ENCODE measurements around the gene CFD. TPM values are rescaled to one million over a fixed set of nuclear protein-coding genes. Genes with fewer than 3 reads are reported as not detected.

CFD gene
- total RNA-seq: 6.3 TPM
- 40.0 TPM for polyA plus RNA-seq
- long read RNA-seq, donor 1: 0 reads
- long read RNA-seq, donor 2, partial matches to known transcripts: 0 of 2 reads
- long read RNA-seq, donor 2, other reads (novel, unspliced or antisense): 0 of 2 reads
- long read RNA-seq, donor 3, transcript CFD-201 (5 exons, 1,201 nt): major isoform, 9 of 9 reads
- long read RNA-seq, donor 3, partial matches to known transcripts: 0 of 9 reads
- long read RNA-seq, donor 3, other reads (novel, unspliced or antisense): 0 of 9 reads
- long read RNA-seq, donor 4, partial matches to known transcripts: 0 of 4 reads
- long read RNA-seq, donor 4, other reads (novel, unspliced or antisense): 0 of 4 reads
- long read RNA-seq, donor 5, transcript CFD-201 (5 exons, 1,201 nt): major isoform, 10 of 10 reads
- long read RNA-seq, donor 5, partial matches to known transcripts: 0 of 10 reads
- long read RNA-seq, donor 5, other reads (novel, unspliced or antisense): 0 of 10 reads
- long read RNA-seq, donor 6, partial matches to known transcripts: 0 of 3 reads
- long read RNA-seq, donor 6, other reads (novel, unspliced or antisense): 0 of 3 reads
- long read RNA-seq, donor 7, transcript CFD-201 (5 exons, 1,201 nt): major isoform, 5 of 5 reads
- long read RNA-seq, donor 7, partial matches to known transcripts: 0 of 5 reads
- long read RNA-seq, donor 7, other reads (novel, unspliced or antisense): 0 of 5 reads
- long read RNA-seq, donor 8: 0 reads
- long read RNA-seq, donor 9, partial matches to known transcripts: 0 of 2 reads
- long read RNA-seq, donor 9, other reads (novel, unspliced or antisense): 0 of 2 reads
- long read RNA-seq, donor 10, partial matches to known transcripts: 0 of 2 reads
- long read RNA-seq, donor 10, other reads (novel, unspliced or antisense): 0 of 2 reads

GRCh38 chr19:858868-859843 lies at the start of gene CFD:
Gene CFD (plus strand): TSS chr19:859664. CDS start chr19:859690, 26 bp downstream.
- H3K27ac ChIP-seq (ENCODE audit: low read depth in 1 of 2, low read length in 1 of 2): no peak within 1 kb of the TSS
- no peak for DNase-seq (ENCODE audit: low read depth in 6 of 9, low spot score in 9 of 9)
- peaks cover 9 to 17% of the 10 kb centered on the region in 2 donors for H3K4me1 ChIP-seq (ENCODE audit: control insufficient read depth in 2 of 2, insufficient read depth in 2 of 2, low read length in 2 of 2)
- WGBS: 25% methylated on average over 24 of the region's 24 CpGs
- no peaks in the 10 kb centered on the region for H3K36me3 ChIP-seq (ENCODE audit: control insufficient read depth in 2 of 2, insufficient read depth in 2 of 2, low read length in 1 of 2)
- no peak within 1 kb of the TSS for H3K4me3 ChIP-seq (ENCODE audit: low read length in 2 of 2)
- H3K27me3 ChIP-seq (ENCODE audit: control insufficient read depth in 2 of 2, insufficient read depth in 1 of 2, low read length in 1 of 2): peaks cover 43 to 84% of the 10 kb centered on the region in 2 donors
- peaks cover 2 to 18% of the 10 kb centered on the region in 2 donors for H3K9me3 ChIP-seq (ENCODE audit: control insufficient read depth in 2 of 2, insufficient read depth in 1 of 2, low read length in 1 of 2)

- 95% methylated on average over 30 of the region's 30 CpGs for WGBS
- H3K27ac ChIP-seq (ENCODE audit: low read depth in 1 of 2, low read length in 1 of 2): no peak overlapping the region
- H3K4me3 ChIP-seq (ENCODE audit: low read length in 2 of 2): no peak overlapping the region
- H3K27me3 ChIP-seq (ENCODE audit: control insufficient read depth in 2 of 2, insufficient read depth in 1 of 2, low read length in 1 of 2): no peaks in the 10 kb centered on the region
- DNase-seq (ENCODE audit: low read depth in 6 of 9, low spot score in 9 of 9): no peak
- H3K4me1 ChIP-seq (ENCODE audit: control insufficient read depth in 2 of 2, insufficient read depth in 2 of 2, low read length in 2 of 2): no peaks in the 10 kb centered on the region
- H3K36me3 ChIP-seq (ENCODE audit: control insufficient read depth in 2 of 2, insufficient read depth in 2 of 2, low read length in 1 of 2): peaks cover 62 to 92% of the 10 kb centered on the region in 2 donors
- H3K9me3 ChIP-seq (ENCODE audit: control insufficient read depth in 2 of 2, insufficient read depth in 1 of 2, low read length in 1 of 2): peaks cover 3 to 5% of the 10 kb centered on the region in 2 donors
Measured at GRCh38 chr19:810077-810855, 49.2 kb upstream of the CFD start.

- Histone ChIP-seq H3K9me3 (ENCODE audit: control insufficient read depth in 2 of 2, insufficient read depth in 1 of 2, low read length in 1 of 2) (peaks cover 3 to 5% of the 10 kb centered on the region in 2 donors), H3K36me3 (ENCODE audit: control insufficient read depth in 2 of 2, insufficient read depth in 2 of 2, low read length in 1 of 2) (peaks cover 57 to 84% of the 10 kb centered on the region in 2 donors), H3K4me3 (ENCODE audit: low read length in 2 of 2) (no peak overlapping the region), H3K27ac (ENCODE audit: low read depth in 1 of 2, low read length in 1 of 2) (no peak overlapping the region), H3K27me3 (ENCODE audit: control insufficient read depth in 2 of 2, insufficient read depth in 1 of 2, low read length in 1 of 2) (no peaks in the 10 kb centered on the region), H3K4me1 (ENCODE audit: control insufficient read depth in 2 of 2, insufficient read depth in 2 of 2, low read length in 2 of 2) (no peaks in the 10 kb centered on the region)
- 97% methylated on average over 25 of the region's 25 CpGs for WGBS
- DNase-seq (ENCODE audit: low read depth in 6 of 9, low spot score in 9 of 9): no peak
Measured at GRCh38 chr19:810883-811489, 48.5 kb upstream of the CFD start.

GRCh38 chr19:811506-812048 lies 47.9 kb upstream of the CFD start:
- DNase-seq (ENCODE audit: low read depth in 6 of 9, low spot score in 9 of 9): no peak
- H3K36me3 ChIP-seq (ENCODE audit: control insufficient read depth in 2 of 2, insufficient read depth in 2 of 2, low read length in 1 of 2): peaks cover 54 to 79% of the 10 kb centered on the region in 2 donors
- WGBS: 97% methylated on average over 20 of the region's 20 CpGs

GRCh38 chr19:812049-812746 lies 47.3 kb upstream of the CFD start:
- WGBS: 96% methylated on average over 80 of the region's 80 CpGs
- DNase-seq (ENCODE audit: low read depth in 6 of 9, low spot score in 9 of 9): no peak
- peaks cover 3 to 5% of the 10 kb centered on the region in 2 donors for H3K9me3 ChIP-seq (ENCODE audit: control insufficient read depth in 2 of 2, insufficient read depth in 1 of 2, low read length in 1 of 2)

More at GRCh38 chr19:811506-812048, 47.9 kb upstream of the CFD start:
- no peak overlapping the region for H3K27ac ChIP-seq (ENCODE audit: low read depth in 1 of 2, low read length in 1 of 2)
- H3K27me3 ChIP-seq (ENCODE audit: control insufficient read depth in 2 of 2, insufficient read depth in 1 of 2, low read length in 1 of 2): no peaks in the 10 kb centered on the region
- no peak overlapping the region for H3K4me3 ChIP-seq (ENCODE audit: low read length in 2 of 2)
- peaks cover 3 to 5% of the 10 kb centered on the region in 2 donors for H3K9me3 ChIP-seq (ENCODE audit: control insufficient read depth in 2 of 2, insufficient read depth in 1 of 2, low read length in 1 of 2)
- no peaks in the 10 kb centered on the region for H3K4me1 ChIP-seq (ENCODE audit: control insufficient read depth in 2 of 2, insufficient read depth in 2 of 2, low read length in 2 of 2)

GRCh38 chr19:812747-813218 lies 46.7 kb upstream of the CFD start:
- WGBS: 98% methylated on average over 72 of the region's 72 CpGs
- no peak overlapping the region for H3K4me3 ChIP-seq (ENCODE audit: low read length in 2 of 2)
- H3K27me3 ChIP-seq (ENCODE audit: control insufficient read depth in 2 of 2, insufficient read depth in 1 of 2, low read length in 1 of 2): no peaks in the 10 kb centered on the region
- no peak for DNase-seq (ENCODE audit: low read depth in 6 of 9, low spot score in 9 of 9)
- peaks cover 3 to 5% of the 10 kb centered on the region in 2 donors for H3K9me3 ChIP-seq (ENCODE audit: control insufficient read depth in 2 of 2, insufficient read depth in 1 of 2, low read length in 1 of 2)
- H3K36me3 ChIP-seq (ENCODE audit: control insufficient read depth in 2 of 2, insufficient read depth in 2 of 2, low read length in 1 of 2): peaks cover 42 to 67% of the 10 kb centered on the region in 2 donors
- H3K27ac ChIP-seq (ENCODE audit: low read depth in 1 of 2, low read length in 1 of 2): no peak overlapping the region
- no peaks in the 10 kb centered on the region for H3K4me1 ChIP-seq (ENCODE audit: control insufficient read depth in 2 of 2, insufficient read depth in 2 of 2, low read length in 2 of 2)

More at GRCh38 chr19:812049-812746, 47.3 kb upstream of the CFD start:
- Histone ChIP-seq H3K36me3 (ENCODE audit: control insufficient read depth in 2 of 2, insufficient read depth in 2 of 2, low read length in 1 of 2) (peaks cover 48 to 72% of the 10 kb centered on the region in 2 donors), H3K27ac (ENCODE audit: low read depth in 1 of 2, low read length in 1 of 2) (no peak overlapping the region), H3K4me3 (ENCODE audit: low read length in 2 of 2) (no peak overlapping the region), H3K4me1 (ENCODE audit: control insufficient read depth in 2 of 2, insufficient read depth in 2 of 2, low read length in 2 of 2) (no peaks in the 10 kb centered on the region), H3K27me3 (ENCODE audit: control insufficient read depth in 2 of 2, insufficient read depth in 1 of 2, low read length in 1 of 2) (no peaks in the 10 kb centered on the region)
